HCT116 (cell line): ENCODE results near the gene SLC12A5. TPM values are rescaled to one million over a fixed set of nuclear protein-coding genes. Genes with fewer than 3 reads are reported as not detected.

Experiments
- CBX3 ChIP-seq: IDR thresholded peaks from 2 replicates; pipeline ENCODE4 v1.6.1; 2012; ENCODE audit warnings: low read depth
- CTCF ChIP-seq, 3 experiments: fragments of 200-600 bp in 1 of 3; sonication (generic) in 1 of 3; IDR thresholded peaks in 2 of 3; conservative IDR thresholded peaks in 1 of 3; 2 replicates each; pipeline ENCODE4 v1.5.1; 2012 to 2017; ENCODE audit warnings: low read depth in 2 of 3, low read length in 2 of 3, antibody characterized with exemption in 1 of 3, borderline replicate concordance in 1 of 3, control low read depth in 1 of 3, mild to moderate bottlenecking in 1 of 3, mixed read lengths in 1 of 3, mixed run types in 1 of 3, moderate library complexity in 1 of 3; ENCODE audit not compliant: insufficient read depth in 1 of 3
- ELF1 ChIP-seq: IDR thresholded peaks from 2 replicates; pipeline ENCODE4 v1.6.1; 2012; ENCODE audit warnings: low read depth, borderline replicate concordance
- EZH2 ChIP-seq: fragments of 200-600 bp; sonication (generic); IDR thresholded peaks from 2 replicates; pipeline ENCODE4 v1.6.1; 2017; ENCODE audit warnings: antibody characterized with exemption, mixed run types
- MAX ChIP-seq: IDR thresholded peaks from 2 replicates; pipeline ENCODE4 v1.6.1; 2012
- SRF ChIP-seq: IDR thresholded peaks from 2 replicates; pipeline ENCODE4 v1.6.1; 2012; ENCODE audit warnings: low read depth
- YY1 ChIP-seq: IDR thresholded peaks from 2 replicates; pipeline ENCODE4 v1.6.1; 2011; ENCODE audit warnings: low read length, low read depth, moderate library complexity, mild to moderate bottlenecking; ENCODE audit not compliant: insufficient replicate concordance; ENCODE audit errors: extremely low read depth
- ZBTB33 ChIP-seq: IDR thresholded peaks from 2 replicates; pipeline ENCODE4 v1.6.1; 2011; ENCODE audit warnings: mild to moderate bottlenecking, low read length, moderate library complexity; ENCODE audit not compliant: insufficient replicate concordance; ENCODE audit errors: extremely low read depth
- ZFX ChIP-seq: fragments of 450-650 bp; IDR thresholded peaks from 2 replicates; pipeline ENCODE4 v1.6.1; 2017
- ZNF274 ChIP-seq: fragments of 200-500 bp; sonication (Bioruptor generic); IDR thresholded peaks from 2 replicates; pipeline ENCODE4 v1.6.1; 2014; ENCODE audit warnings: mild to moderate bottlenecking, low read depth, low read length, inconsistent platforms
- total RNA-seq: library from RNA; stranded (reverse); gene quantifications from one replicate; pipeline ENCODE4 v1.2.1, GENCODE V29; 2021; ENCODE audit not compliant: unreplicated experiment

SLC12A5 gene
- total RNA-seq, 1 experiment from 2014 or later = 1.9 TPM

GRCh38 chr20:46009816-46010215 is 19.2 kb upstream of the SLC12A5 start (continued):
- TF ChIP-seq ZBTB33 (no peak), SRF (no peak), ZNF274 (no peak), YY1 (no peak), EZH2 (no peak), MAX (no peak), CTCF (IDR thresholded peaks at IDR 0.05 in 2 of 3, conservative IDR thresholded peaks at IDR 0.05 in 1 of 3; ENCODE audit: borderline replicate concordance in 1 of 3, insufficient read depth in 1 of 3, low read depth in 2 of 3, low read length in 2 of 3) (no peak), ELF1 (no peak), ZFX (no peak), CBX3 (no peak)
